Thyroid gland (tissue), 4 donors: Measurements from ENCODE around the gene CDC42EP5.

Experiments
- CTCF ChIP-seq, 6 experiments: fragments of 200-600 bp in 3 of 6; fragments of 450-650 bp in 3 of 6; sonication (generic) in 3 of 6; IDR thresholded peaks; one replicate each; pipeline ENCODE4 v1.5.1; 2016 to 2019; ENCODE audit warnings: antibody characterized with exemption in 6 of 6, mild to moderate bottlenecking in 2 of 6, inconsistent platforms in 1 of 6, moderate library complexity in 1 of 6
- POLR2A ChIP-seq, 2 donors: fragments of 450-650 bp; IDR thresholded peaks; one replicate each; pipeline ENCODE4 v1.6.1; 2017; ENCODE audit warnings: antibody characterized with exemption in 2 of 2, mild to moderate bottlenecking in 2 of 2, moderate library complexity in 1 of 2

GRCh38 chr19:54462047-54462654 is 10.9 kb downstream of the CDC42EP5 start:
- TF ChIP-seq POLR2A (IDR thresholded peaks at IDR 0.05) (no peak), CTCF (IDR thresholded peaks at IDR 0.05) (no peak)
